HG03175 (cell line): ENCODE data around the gene DLG2.
A peak's percentile ranks its signal among the peaks of the same experiment; 100 is the strongest.

Experiments used
- ATAC-seq: cut with Tn5 transposase; IDR thresholded peaks from one replicate; pipeline ENCODE4 v1.9.1; 2021; ENCODE audit warnings: mild to moderate bottlenecking, moderate library complexity; ENCODE audit not compliant: unreplicated experiment

The DLG2 gene

GRCh38 chr11:84249344-84250135 is 1377.6 kb downstream of the DLG2 start:
- peak; percentile 54 for ATAC-seq

DNA sequence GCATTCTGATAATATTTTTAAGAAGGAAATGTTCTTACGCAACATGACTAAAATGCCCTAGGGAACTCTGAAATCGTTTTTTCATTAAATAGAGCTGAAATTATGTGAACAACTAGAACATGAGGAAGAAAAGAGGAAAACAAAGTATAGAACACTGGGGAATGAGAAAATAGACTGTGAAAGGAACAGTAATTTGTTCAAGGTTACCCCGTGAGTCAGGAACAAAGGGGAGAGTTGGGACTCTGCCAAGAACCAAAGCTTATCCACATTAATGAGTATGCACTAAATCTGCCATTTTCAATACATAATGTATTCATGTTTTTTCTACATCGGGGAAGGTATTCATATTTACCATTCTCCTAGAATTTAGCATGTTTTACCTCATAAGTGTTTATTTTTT is 1379.2 kb downstream of the DLG2 start:
- no peak for ATAC-seq

DNA sequence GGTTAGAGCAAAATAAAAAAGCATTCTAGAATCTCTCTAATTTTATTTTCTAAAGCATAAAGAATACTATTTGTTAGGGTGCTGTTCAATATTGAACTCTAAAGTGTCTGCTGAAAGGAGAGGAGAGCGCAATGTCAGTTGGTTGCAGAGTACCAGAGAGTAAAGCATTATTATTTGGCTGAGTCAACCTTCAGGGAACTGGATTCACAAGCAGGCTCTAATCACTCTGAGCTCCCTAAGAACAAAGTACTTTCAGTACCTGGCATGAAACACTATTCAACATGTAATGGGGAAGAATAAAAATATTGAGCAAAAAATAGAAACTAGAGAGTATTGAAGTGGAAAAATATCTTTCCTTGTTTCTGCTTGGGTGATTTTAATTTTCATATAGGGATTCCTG is 1380.0 kb downstream of the DLG2 start:
- no peak for ATAC-seq

DNA sequence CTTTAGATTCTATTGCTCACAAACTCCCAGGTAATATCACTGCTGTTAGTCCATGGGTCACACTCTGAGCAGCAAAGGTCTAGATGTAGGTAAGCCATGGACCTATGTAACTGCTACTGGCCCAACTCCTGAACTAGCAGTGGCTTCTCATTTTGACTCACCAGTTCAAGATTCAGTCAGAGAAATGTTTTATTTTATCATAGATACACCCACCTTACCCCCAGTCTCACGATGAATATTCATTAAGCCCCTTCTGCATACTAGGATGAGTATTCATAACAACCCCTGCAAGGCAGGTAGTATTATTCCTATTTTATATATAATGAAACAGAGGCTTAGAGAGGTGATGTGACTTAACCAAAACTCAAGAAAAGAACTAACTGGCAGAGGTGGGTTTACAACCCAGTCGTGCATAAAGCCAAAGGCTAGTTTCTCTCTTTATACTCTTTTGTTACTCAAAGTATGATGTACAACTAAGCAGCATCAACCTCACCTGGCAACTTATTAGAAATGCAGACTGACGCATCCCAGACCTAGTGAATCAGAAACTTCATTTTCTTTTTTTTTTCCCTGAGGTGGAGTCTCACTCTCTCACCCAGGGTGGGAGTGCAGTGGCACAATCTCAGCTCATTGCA is 1383.4 kb downstream of the DLG2 start:
- no peak for ATAC-seq

- ATAC-seq: no peak
Observed at GRCh38 chr11:84241343-84242131, 1385.6 kb downstream of the DLG2 start.

- ATAC-seq: no peak
Observed at GRCh38 chr11:84240847-84241246, 1386.3 kb downstream of the DLG2 start.

DNA sequence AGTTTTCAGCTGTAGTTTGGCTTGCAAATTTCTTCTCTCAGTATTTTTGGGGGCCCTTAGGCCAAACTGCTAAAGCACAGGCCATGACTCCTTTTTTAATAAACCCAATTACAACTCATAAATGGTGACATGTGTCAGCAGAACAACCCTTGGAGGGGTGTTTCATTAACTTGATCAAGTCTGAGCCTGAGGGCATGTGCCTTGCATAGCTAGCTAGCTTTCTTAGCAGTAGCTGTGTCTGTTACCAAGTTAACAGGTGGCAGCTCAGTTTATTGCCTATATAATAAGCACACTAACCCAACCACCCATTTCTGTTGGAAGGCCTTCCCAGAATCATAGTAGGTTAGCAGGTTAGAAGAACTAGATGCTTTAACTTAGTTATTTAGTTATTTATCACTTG is 1390.7 kb downstream of the DLG2 start:
- ATAC-seq: no peak

DNA sequence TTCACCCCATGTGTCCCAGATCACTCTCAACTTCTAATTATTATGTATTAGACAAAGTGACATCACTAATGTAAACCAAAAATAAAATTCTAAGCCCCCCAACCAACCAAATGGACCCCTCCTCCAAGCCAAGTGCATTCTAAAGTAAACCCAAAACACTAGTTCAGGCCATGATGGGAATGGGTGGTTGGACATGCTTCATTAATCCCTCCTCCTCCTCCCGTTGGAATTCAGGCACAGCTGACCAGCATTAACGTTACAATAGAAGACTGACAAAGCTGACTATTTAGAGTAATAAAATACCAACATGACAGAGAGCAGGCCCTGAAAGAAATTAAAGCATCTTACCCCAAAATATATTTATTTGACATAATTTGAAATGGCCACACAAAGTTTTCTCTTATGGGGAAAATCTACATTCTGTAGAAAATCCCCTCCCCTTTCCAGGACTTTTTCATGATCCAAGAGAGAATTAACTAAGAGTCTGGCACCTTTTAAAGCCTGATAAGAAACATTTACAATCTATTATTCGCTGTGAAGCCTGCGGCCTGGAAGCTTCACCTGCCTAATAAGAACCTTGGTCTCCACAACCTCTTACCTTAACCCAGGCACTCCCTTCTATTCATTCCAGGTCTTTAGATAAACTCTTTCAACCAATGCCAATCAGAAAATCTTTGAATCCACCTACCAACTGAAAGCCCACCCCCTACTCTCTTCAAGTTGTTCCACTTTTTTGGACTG is 1392.5 kb downstream of the DLG2 start:
- no peak for ATAC-seq

DNA sequence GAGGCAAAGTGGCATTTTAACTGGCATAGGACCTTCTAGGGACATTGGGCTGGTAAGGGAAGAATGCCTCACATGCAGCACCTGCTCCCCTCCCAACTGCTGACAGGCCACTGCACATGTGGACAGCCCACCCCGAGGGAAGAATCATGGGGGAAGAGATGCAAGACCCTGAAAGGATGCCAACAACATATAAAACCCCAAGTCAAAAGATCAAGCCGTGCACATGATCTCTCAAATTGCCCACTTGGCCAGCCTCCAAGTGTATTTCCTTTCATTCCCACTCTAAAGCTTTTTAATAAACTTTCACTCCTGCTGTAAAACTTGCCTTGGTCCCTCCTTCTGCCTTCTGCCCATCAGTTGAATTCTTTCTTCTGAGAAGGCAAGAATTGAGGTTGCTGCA is 1393.1 kb downstream of the DLG2 start:
- no peak for ATAC-seq

- ATAC-seq: no peak
Observed at GRCh38 chr11:84232511-84232910, 1394.6 kb downstream of the DLG2 start.

- ATAC-seq: no peak
Observed at GRCh38 chr11:84230402-84230801, 1396.7 kb downstream of the DLG2 start.

GRCh38 chr11:84227970-84228665 is 1399.0 kb downstream of the DLG2 start:
- ATAC-seq: no peak

DNA sequence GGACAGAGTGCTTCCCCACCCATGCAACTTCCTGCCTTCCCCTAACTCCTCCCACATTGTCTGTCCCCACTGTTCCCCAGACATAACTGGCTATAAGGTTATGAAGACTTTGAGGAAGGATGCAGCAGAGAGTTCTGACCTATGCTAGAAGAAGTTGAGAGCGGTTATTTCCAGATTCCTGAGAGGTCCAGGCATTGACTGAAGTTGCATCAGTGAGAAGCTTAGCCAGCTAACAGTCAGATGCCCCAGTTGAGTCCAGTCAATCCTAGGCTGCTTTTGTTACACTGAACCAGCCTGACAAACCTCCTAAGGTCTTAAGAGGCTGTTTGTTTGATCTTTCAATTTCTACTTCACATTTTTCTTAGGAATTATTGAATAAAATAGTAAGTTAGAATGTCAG is 1403.1 kb downstream of the DLG2 start:
- no peak for ATAC-seq

DNA sequence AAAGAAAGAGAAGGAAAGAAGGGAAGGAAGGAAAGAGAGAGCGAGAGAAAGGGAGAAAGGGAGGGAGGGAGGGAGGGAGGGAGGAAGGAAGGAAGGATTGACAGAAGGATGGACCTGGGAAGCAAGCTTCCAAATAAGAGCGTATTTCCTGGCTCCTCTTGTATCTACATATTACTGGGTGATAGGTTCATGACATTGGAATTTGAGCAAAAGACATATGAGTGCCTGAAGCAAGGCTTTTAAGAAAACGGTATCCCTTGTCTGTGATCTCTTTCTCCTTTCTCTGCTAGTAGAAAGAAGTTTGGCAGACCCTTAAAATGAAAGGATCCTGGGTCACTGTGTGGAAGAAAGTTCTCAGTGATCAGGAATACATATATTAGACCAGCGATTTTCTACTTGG is 1408.8 kb downstream of the DLG2 start:
- no peak for ATAC-seq

DNA sequence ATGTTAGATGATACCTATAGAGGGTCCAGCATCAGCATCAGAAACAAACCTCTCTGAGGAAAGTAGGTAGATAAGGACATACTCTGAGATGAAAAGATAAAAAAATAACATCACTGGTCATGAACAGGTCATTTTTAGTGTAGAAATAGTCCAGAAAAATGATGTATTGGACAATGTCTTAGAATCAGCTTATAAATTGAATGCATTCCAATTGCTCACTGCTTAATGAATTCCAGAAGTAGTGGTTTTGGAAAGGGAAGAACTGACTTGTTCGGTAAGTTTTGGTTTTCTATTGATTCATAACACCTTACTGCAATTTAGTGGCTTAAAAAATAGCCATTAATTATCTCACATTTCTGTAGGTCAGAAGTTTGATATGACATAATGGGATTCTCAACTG is 1411.5 kb downstream of the DLG2 start:
- no peak for ATAC-seq

- no peak for ATAC-seq
Observed at GRCh38 chr11:84214557-84214956, 1412.6 kb downstream of the DLG2 start.

- ATAC-seq: no peak
Observed at GRCh38 chr11:84212468-84213390, 1414.4 kb downstream of the DLG2 start.

- ATAC-seq: no peak
Observed at GRCh38 chr11:84211896-84212295, 1415.2 kb downstream of the DLG2 start.

GRCh38 chr11:84194696-84195095 is 1432.4 kb downstream of the DLG2 start:
- ATAC-seq: no peak
